SU-DHL-6 (cell line): ENCODE results near the gene KLC4.
A peak's percentile ranks its signal among the peaks of the same experiment; 100 is the strongest.

Source experiments
- H2AFZ ChIP-seq: fragments of 200-600 bp; sonication (generic); 2 replicates; pipeline ENCODE4 v1.6.1; 2014; ENCODE audit warnings: low read depth, mild to moderate bottlenecking, moderate library complexity, mixed read lengths, antibody characterized with exemption, low read length; ENCODE audit not compliant: severe bottlenecking
- H3F3A ChIP-seq: fragments of 200-600 bp; shearing (Covaris generic); 2 replicates; pipeline ENCODE4 v1.6.0; 2016; ENCODE audit warnings: antibody characterized with exemption, mild to moderate bottlenecking; ENCODE audit not compliant: insufficient read depth
- H3K27ac ChIP-seq: fragments of 200-600 bp; sonication (generic); 2 replicates; pipeline ENCODE4 v1.5.1; 2016; ENCODE audit warnings: low read depth, mild to moderate bottlenecking, low read length, moderate library complexity, mixed read lengths
- H3K27me3 ChIP-seq: fragments of 200-600 bp; sonication (generic), shearing (Covaris generic); 2 replicates; pipeline ENCODE4 v1.6.0; 2014; ENCODE audit warnings: mild to moderate bottlenecking, low read length
- H3K36me3 ChIP-seq: fragments of 200-600 bp; sonication (generic); 2 replicates; pipeline ENCODE4 v1.6.1; 2014; ENCODE audit warnings: mild to moderate bottlenecking, low read length, mixed read lengths
- H3K4me2 ChIP-seq: fragments of 300-600, 200-600 bp; shearing (Covaris generic), sonication (generic); 2 replicates; pipeline ENCODE4 v1.6.0; 2014; ENCODE audit warnings: low read length, low read depth, mild to moderate bottlenecking; ENCODE audit not compliant: poor library complexity, severe bottlenecking
- H3K4me3 ChIP-seq: fragments of 200-600 bp; sonication (generic); 2 replicates; pipeline ENCODE4 v1.5.1; 2014; ENCODE audit warnings: antibody characterized with exemption, low read length, mild to moderate bottlenecking, mixed read lengths; ENCODE audit not compliant: insufficient read depth, poor library complexity, severe bottlenecking
- H3K79me2 ChIP-seq: fragments of 200-600 bp; sonication (generic); 2 replicates; pipeline ENCODE4 v1.6.1; 2014; ENCODE audit warnings: mild to moderate bottlenecking, low read length, moderate library complexity; ENCODE audit not compliant: insufficient read depth
- H3K9ac ChIP-seq: fragments of 200-600 bp; sonication (generic); 2 replicates; pipeline ENCODE4 v1.7.0; 2014; ENCODE audit warnings: mild to moderate bottlenecking, low read length
- H3K9me2 ChIP-seq: fragments of 200-600 bp; sonication (generic); replicated peaks from 2 replicates; pipeline ENCODE4 v1.6.1; 2014; ENCODE audit warnings: low read length; ENCODE audit not compliant: insufficient read depth
- H3K9me3 ChIP-seq: fragments of 200-600 bp; sonication (generic); 2 replicates; pipeline ENCODE4 v1.6.1; 2014; ENCODE audit warnings: low read length, mixed read lengths; ENCODE audit not compliant: insufficient read depth
- H4K20me1 ChIP-seq: fragments of 200-600 bp; sonication (generic); 2 replicates; pipeline ENCODE4 v1.6.1; 2014; ENCODE audit warnings: low read depth, mild to moderate bottlenecking, antibody characterized with exemption, low read length, moderate library complexity, mixed read lengths
- CTCF ChIP-seq: fragments of 200-600 bp; sonication (generic); IDR thresholded peaks from one replicate; pipeline ENCODE4 v1.5.1; 2017; ENCODE audit warnings: antibody characterized with exemption, mild to moderate bottlenecking, low read length, moderate library complexity; ENCODE audit not compliant: insufficient read depth, poor library complexity, severe bottlenecking
- EZH2phosphoT487 ChIP-seq: fragments of 200-600 bp; sonication (generic), shearing (Covaris generic); conservative IDR thresholded peaks from 2 replicates; pipeline ENCODE4 v1.6.1; 2018; ENCODE audit warnings: mild to moderate bottlenecking, antibody characterized with exemption, low read length, moderate library complexity, mixed read lengths

The KLC4 gene

GRCh38 chr6:43075670-43076463, 16.4 kb downstream of the KLC4 start, which contains the start of gene PTK7:
Gene PTK7, plus strand, starts transcription at chr6:43076314. Its CDS starts 175 bp downstream, at chr6:43076489.
- peak within 1 kb of the TSS; percentile 42; the same call in 1 of the 2 replicates for H3K9ac ChIP-seq
- no peaks in the 10 kb centered on the region for H3F3A ChIP-seq
- H3K36me3 ChIP-seq = no peaks in the 10 kb centered on the region
- TF ChIP-seq EZH2phosphoT487 (no peak), CTCF (no peak)
- H3K9me3 ChIP-seq = no peaks in the 10 kb centered on the region
- no peaks in the 10 kb centered on the region for H3K9me2 ChIP-seq
- H3K27ac ChIP-seq = no peak within 1 kb of the TSS
- peak within 1 kb of the TSS; percentile 40 for H3K4me3 ChIP-seq
- H3K27me3 ChIP-seq = no peaks in the 10 kb centered on the region
- H2AFZ ChIP-seq = peak within 1 kb of the TSS; percentile 22
- peak within 1 kb of the TSS; percentile 55 for H3K4me2 ChIP-seq
- H4K20me1 ChIP-seq = no peaks in the 10 kb centered on the region
- H3K79me2 ChIP-seq = no peaks in the 10 kb centered on the region

GRCh38 chr6:43076464-43077332, 17.3 kb downstream of the KLC4 start:
- H3K4me2 ChIP-seq = peak overlapping the region; percentile 55
- H3K79me2 ChIP-seq = no peaks in the 10 kb centered on the region
- peak overlapping the region; percentile 42; the same call in 1 of the 2 replicates for H3K9ac ChIP-seq
- peak overlapping the region; percentile 22 for H2AFZ ChIP-seq
- H3F3A ChIP-seq = no peaks in the 10 kb centered on the region
- H3K9me2 ChIP-seq = no peaks in the 10 kb centered on the region
- no peak overlapping the region for H3K27ac ChIP-seq
- H3K36me3 ChIP-seq = no peaks in the 10 kb centered on the region
- H3K9me3 ChIP-seq = no peaks in the 10 kb centered on the region
- H3K27me3 ChIP-seq = no peaks in the 10 kb centered on the region
- TF ChIP-seq CTCF (no peak), EZH2phosphoT487 (peak; percentile 91)
- peak overlapping the region; percentile 40 for H3K4me3 ChIP-seq
- no peaks in the 10 kb centered on the region for H4K20me1 ChIP-seq

GRCh38 chr6:43077333-43077809, 17.9 kb downstream of the KLC4 start:
- Histone ChIP-seq H3K79me2 (no peaks in the 10 kb centered on the region), H3F3A (no peaks in the 10 kb centered on the region), H3K27ac (no peak overlapping the region), H3K27me3 (no peaks in the 10 kb centered on the region), H3K4me2 (no peak overlapping the region), H3K9me2 (no peaks in the 10 kb centered on the region), H3K9ac (no peak overlapping the region), H4K20me1 (no peaks in the 10 kb centered on the region), H3K36me3 (no peaks in the 10 kb centered on the region), H3K4me3 (no peak overlapping the region), H3K9me3 (no peaks in the 10 kb centered on the region), H2AFZ (no peak overlapping the region)
- TF ChIP-seq CTCF (no peak), EZH2phosphoT487 (no peak)
